ENCODE results near the gene DUOX2. TPM values are rescaled to one million over a fixed set of nuclear protein-coding genes. Genes with fewer than 3 reads are reported as not detected.

Gene DUOX2
- total RNA-seq, 4 donors from 2014 or later = 3.5 to 11.0 (median 3.9) TPM

GRCh38 chr15:45113380-45113990 is 487 bp downstream of the DUOX2 start:
- TF ChIP-seq CTCF (IDR thresholded peaks at IDR 0.05) (no peak), POLR2A (IDR thresholded peaks at IDR 0.05) (no peak)
- intact Hi-C loops (cut with DNase I; ENCODE audit: low total_unique reads) = no loop called here
- no peak for DNase-seq (ENCODE audit: low spot score in 2 of 2)
- H3K4me3 ChIP-seq (ENCODE audit: low read depth, poor library complexity, severe bottlenecking) = no peak overlapping the region
- WGBS, 2 donors = 6 to 7% methylated on average over 10 to 12 of the region's 14 CpGs

GRCh38 chr15:45112591-45113379 is 1.2 kb downstream of the DUOX2 start:
- H3K4me3 ChIP-seq (ENCODE audit: low read depth, poor library complexity, severe bottlenecking) = no peak overlapping the region
- TF ChIP-seq CTCF (IDR thresholded peaks at IDR 0.05) (no peak), POLR2A (IDR thresholded peaks at IDR 0.05) (no peak)
- intact Hi-C loops (cut with DNase I; ENCODE audit: low total_unique reads) = no loop called here
- DNase-seq (ENCODE audit: low spot score in 2 of 2) = no peak
- 1% methylated on average over 20 to 31 of the region's 58 CpGs for WGBS, 2 donors

GRCh38 chr15:45112143-45112590 is 1.8 kb downstream of the DUOX2 start:
- no peak for TF ChIP-seq CTCF (IDR thresholded peaks at IDR 0.05)
- no peak for TF ChIP-seq POLR2A (IDR thresholded peaks at IDR 0.05)
- no peak overlapping the region for H3K4me3 ChIP-seq (ENCODE audit: low read depth, poor library complexity, severe bottlenecking)
- no peak for DNase-seq (ENCODE audit: low spot score in 2 of 2)
- WGBS, 2 donors = 5 to 6% methylated on average over 10 to 13 of the region's 13 CpGs
- intact Hi-C loops (cut with DNase I; ENCODE audit: low total_unique reads) = no loop called here

DNA sequence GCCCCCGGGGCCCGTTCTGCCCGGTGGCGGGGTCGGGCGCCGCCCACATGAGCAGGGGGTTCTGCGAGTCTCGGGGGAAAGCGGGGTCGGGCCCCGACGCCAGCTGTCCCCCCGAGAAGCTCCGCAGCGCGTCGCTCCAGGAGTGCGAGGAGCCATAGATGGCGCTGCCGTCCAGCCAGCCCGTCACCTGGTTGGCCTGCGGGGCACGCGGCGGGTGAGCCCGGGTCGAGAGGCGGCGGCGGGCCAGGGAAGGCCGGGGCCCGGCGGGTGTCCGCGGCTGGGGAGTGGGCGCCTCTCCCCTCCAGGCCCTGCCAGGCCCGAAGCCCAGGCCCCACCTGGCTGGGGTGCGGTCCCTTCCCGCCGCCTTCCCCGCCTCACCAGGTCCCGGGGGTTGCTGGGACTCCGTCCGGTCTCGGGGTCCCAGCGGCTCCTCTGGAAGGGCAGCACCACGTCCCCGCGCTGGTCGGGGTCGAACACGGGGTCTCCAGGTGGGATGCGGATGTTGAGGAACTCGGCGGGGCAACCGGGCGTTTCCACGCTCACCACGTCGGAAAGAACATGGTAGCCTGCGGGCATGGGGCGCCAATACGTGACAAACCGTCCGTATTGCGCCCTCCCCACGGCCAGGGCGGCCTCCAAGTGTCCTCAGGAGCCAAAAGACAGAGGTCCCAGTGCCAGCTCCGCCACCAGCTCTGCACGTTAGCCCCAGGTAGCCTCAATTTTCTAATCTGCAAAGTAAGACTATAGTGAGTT is 2.4 kb downstream of the DUOX2 start:
- DNase-seq (ENCODE audit: low spot score in 2 of 2) = no peak
- no peak for TF ChIP-seq CTCF (IDR thresholded peaks at IDR 0.05)
- TF ChIP-seq POLR2A (IDR thresholded peaks at IDR 0.05) = no peak
- no peak overlapping the region for H3K4me3 ChIP-seq (ENCODE audit: low read depth, poor library complexity, severe bottlenecking)
- WGBS, 2 donors = 4 to 5% methylated on average over 19 to 24 of the region's 71 CpGs
- intact Hi-C loops (cut with DNase I; ENCODE audit: low total_unique reads) = no loop called here

- H3K4me3 ChIP-seq (ENCODE audit: low read depth, poor library complexity, severe bottlenecking) = no peak overlapping the region
- intact Hi-C loops (cut with DNase I; ENCODE audit: low total_unique reads) = no loop called here
- TF ChIP-seq CTCF (IDR thresholded peaks at IDR 0.05) = no peak
- TF ChIP-seq POLR2A (IDR thresholded peaks at IDR 0.05) = no peak
Measured at GRCh38 chr15:45110256-45110820, 3.6 kb downstream of the DUOX2 start.

More at GRCh38 chr15:45110256-45110820, 3.6 kb downstream of the DUOX2 start:
- 58 to 69% methylated on average over 11 of the region's 11 CpGs for WGBS, 2 donors
- no peak for DNase-seq (ENCODE audit: low spot score in 2 of 2)

All from lower leg skin (tissue), 4 donors.